HepG2 (cell line): ENCODE results near the gene MCMBP. TPM values are rescaled to one million over a fixed set of nuclear protein-coding genes. Genes with fewer than 3 reads are reported as not detected.

Experiments
- ATAC-seq: fragments of 200-7000 bp; cut with Tn5 transposase; 3 replicates; pipeline ENCODE4 v1.9.1; 2020; ENCODE audit warnings: mild to moderate bottlenecking, moderate library complexity
- BruUV-seq: library from RNA; stranded (reverse); fragments of 400-500 nt; replicated peaks from 2 replicates; lab custom pipeline; 2021; lab: Mats Ljungman, UMichigan
- CTCF ChIA-PET: fragments of 300-600 bp; formaldehyde crosslinking; extraction: SDS; loops from one replicate; lab custom pipeline; 2021; ENCODE audit warnings: low total read pairs, inconsistent platforms, low intra/inter-chr PET ratio; lab: Yijun Ruan, JAX
- POLR2A ChIA-PET: fragments of 350-600 bp; sonication (Branson Sonifier 250); formaldehyde crosslinking; loops from one replicate; lab custom pipeline; 2020; ENCODE audit warnings: antibody characterized with exemption, inconsistent platforms; lab: Yijun Ruan, JAX
- DNase-seq: peaks from one replicate; pipeline ENCODE4 v3.0.0-alpha.2; 2015; ENCODE audit warnings: low spot score
- FAIRE-seq: peaks from 3 replicates; lab custom pipeline; 2011; peaks lifted over from hg19 to GRCh38; lab: Jason Lieb, UNC
- H2AFZ ChIP-seq: one replicate; pipeline ENCODE4 v1.6.1; 2011; ENCODE audit warnings: low read length, inconsistent platforms
- H3K27ac ChIP-seq: fragments of 300-600 bp; 3 replicates; pipeline ENCODE4 v1.8.0; 2011; ENCODE audit warnings: mixed run types, mild to moderate bottlenecking, mixed read lengths, low read length, inconsistent platforms; ENCODE audit not compliant: insufficient read depth; ENCODE audit errors: extremely low read length
- H3K27me3 ChIP-seq, 2 experiments: fragments of 200-600 bp in 1 of 2; 2 replicates in 1 of 2; 3 replicates in 1 of 2; pipeline versions ENCODE4 v1.6.0 to v1.8.0; 2011; ENCODE audit warnings: low read length in 2 of 2, mild to moderate bottlenecking in 2 of 2, moderate library complexity in 2 of 2, inconsistent platforms in 1 of 2; ENCODE audit not compliant: insufficient read depth in 2 of 2, control insufficient read depth in 1 of 2
- H3K36me3 ChIP-seq, 2 experiments: fragments of 200-600 bp in 1 of 2; replicated peaks in 1 of 2; 2 replicates in 1 of 2; 3 replicates in 1 of 2; pipeline versions ENCODE4 v1.5.1 to v1.8.0; 2011; ENCODE audit warnings: low read length in 2 of 2, inconsistent platforms in 1 of 2; ENCODE audit not compliant: insufficient read depth in 2 of 2, control insufficient read depth in 1 of 2
- H3K4me1 ChIP-seq: 2 replicates; pipeline ENCODE4 v1.5.1; 2012; ENCODE audit warnings: low read length, inconsistent platforms; ENCODE audit not compliant: insufficient read depth
- H3K4me2 ChIP-seq: 2 replicates; pipeline ENCODE4 v1.6.0; 2011; ENCODE audit warnings: low read depth, low read length, inconsistent platforms
- H3K4me3 ChIP-seq, 3 experiments: fragments of 200-600 bp in 1 of 3; sonication (generic), shearing (Covaris generic) in 1 of 3; replicated peaks in 1 of 3; 2 replicates each; pipeline ENCODE4 v1.5.1; 2011 to 2016; ENCODE audit warnings: low read length in 3 of 3, inconsistent platforms in 2 of 3, low read depth in 2 of 3, mild to moderate bottlenecking in 2 of 3, control low read depth in 1 of 3, mixed read lengths in 1 of 3; ENCODE audit not compliant: insufficient read depth in 1 of 3
- H3K79me2 ChIP-seq: one replicate; pipeline ENCODE4 v1.6.1; 2011; ENCODE audit warnings: low read length, inconsistent platforms; ENCODE audit not compliant: insufficient read depth
- H3K9ac ChIP-seq: 2 replicates; pipeline ENCODE4 v1.6.0; 2011; ENCODE audit warnings: mild to moderate bottlenecking, low read depth, low read length, inconsistent platforms; ENCODE audit not compliant: insufficient read depth
- H3K9me3 ChIP-seq: 2 replicates; pipeline ENCODE4 v1.5.1; 2012; ENCODE audit warnings: mild to moderate bottlenecking, low read length
- H4K20me1 ChIP-seq: 2 replicates; pipeline ENCODE4 v1.6.0; 2011; ENCODE audit warnings: inconsistent platforms, mild to moderate bottlenecking, low read length, moderate library complexity; ENCODE audit not compliant: insufficient read depth
- FLYWCH1 ChIP-seq: sonication (generic); formaldehyde crosslinking; IDR thresholded peaks from 2 replicates; pipeline ENCODE4 v1.8.1; 2023; ENCODE audit warnings: mild to moderate bottlenecking, missing genetic modification reagents
- GATAD2A ChIP-seq: IDR thresholded peaks from 2 replicates; pipeline ENCODE4 v1.6.1; 2016
- GFI1 ChIP-seq: sonication (generic); formaldehyde crosslinking; IDR thresholded peaks from 2 replicates; pipeline ENCODE4 v1.5.0; 2020; ENCODE audit warnings: missing genetic modification reagents, mild to moderate bottlenecking, borderline replicate concordance
- MAZ ChIP-seq, 2 experiments: sonication (generic) in 1 of 2; formaldehyde crosslinking in 1 of 2; IDR thresholded peaks; 2 replicates each; pipeline versions ENCODE4 v1.5.0 to v1.6.1; 2012 to 2020; ENCODE audit warnings: low read depth in 2 of 2, mild to moderate bottlenecking in 2 of 2, borderline replicate concordance in 1 of 2, improper control_type of control experiment in 1 of 2, low read length in 1 of 2, missing genetic modification reagents in 1 of 2, moderate library complexity in 1 of 2
- NFE2L2 ChIP-seq: fragments of 150-350 bp; IDR thresholded peaks from 2 replicates; pipeline ENCODE4 v1.6.1; 2014; ENCODE audit warnings: low read length
- SETDB1 ChIP-seq: sonication (generic); formaldehyde crosslinking; IDR thresholded peaks from 2 replicates; pipeline ENCODE4 v1.5.1; 2020; ENCODE audit warnings: missing genetic modification reagents, mild to moderate bottlenecking, borderline replicate concordance
- TRIM22 ChIP-seq: fragments of 450-650 bp; IDR thresholded peaks from 2 replicates; pipeline ENCODE4 v1.6.1; 2017
- TSC22D2 ChIP-seq: sonication (generic); formaldehyde crosslinking; IDR thresholded peaks from 2 replicates; pipeline ENCODE4 v1.5.1; 2020; ENCODE audit warnings: missing genetic modification reagents, mild to moderate bottlenecking, borderline replicate concordance
- ZBTB37 ChIP-seq: sonication (generic); formaldehyde crosslinking; IDR thresholded peaks from 2 replicates; pipeline ENCODE4 v1.4.0; 2020; ENCODE audit warnings: mild to moderate bottlenecking, missing genetic modification reagents
- ZFP41 ChIP-seq: sonication (generic); formaldehyde crosslinking; IDR thresholded peaks from 2 replicates; pipeline ENCODE4 v1.4.0; 2020; ENCODE audit warnings: mild to moderate bottlenecking, missing genetic modification reagents, borderline replicate concordance
- ZNF292 ChIP-seq: sonication (generic); formaldehyde crosslinking; IDR thresholded peaks from 2 replicates; pipeline ENCODE4 v1.8.1; 2022; ENCODE audit warnings: mild to moderate bottlenecking, low read depth, missing genetic modification reagents, borderline replicate concordance
- ZNF678 ChIP-seq: sonication (generic); formaldehyde crosslinking; IDR thresholded peaks from 2 replicates; pipeline ENCODE4 v1.4.0; 2020; ENCODE audit warnings: mild to moderate bottlenecking, missing genetic modification reagents
- WGBS: methylation state at CpG from one replicate; pipeline ENCODE4 v1.1.6; 2017; ENCODE audit warnings: low lambda C conversion rate; 5-methylcytosine and 5-hydroxymethylcytosine counted together
- in situ Hi-C: cut with HindIII; loops from 2 replicates; pipeline ENCODE4 v1.10.0; 2017; ENCODE audit warnings: low pct_unique_long_range_greater_than_20kb; ENCODE audit not compliant: extremely low pct_ligation_motif_present
- intact Hi-C: fragments of 100-400 bp; cut with micrococcal nuclease; formaldehyde crosslinking; loops from one replicate; pipeline ENCODE4 v1.10.0; 2022; ENCODE audit not compliant: unreplicated experiment
- polyA plus RNA-seq, 8 experiments: library from polyadenylated mRNA; depleted of rRNA in 3 of 8; stranded (reverse) in 7 of 8; unstranded in 1 of 8; fragments of >200 nt; fragmentation: Illumina TruSeq in 4 of 8; extraction: Trizol in 4 of 8; gene quantifications; 2 replicates each; pipeline versions ENCODE4 v1.2.1 to v1.2.3, GENCODE V29; 2011 to 2016; ENCODE audit warnings: low read depth in 4 of 8, missing spikeins in 1 of 8, mixed read lengths in 1 of 8; ENCODE audit not compliant: insufficient read depth in 1 of 8
- total RNA-seq, 5 experiments: library from RNA; depleted of rRNA; stranded (reverse); fragments of >200 nt; fragmentation: Illumina TruSeq; extraction: Trizol; gene quantifications; 2 replicates each; pipeline ENCODE4 v1.2.3, GENCODE V29; 2016; ENCODE audit warnings: low read depth in 1 of 5
- TF ChIP-seq, protein P1 (sequence below): sonication (generic); formaldehyde crosslinking; IDR thresholded peaks from 2 replicates; pipeline ENCODE4 v1.5.0; 2020; ENCODE audit warnings: missing genetic modification reagents
- TF ChIP-seq, protein P2 (sequence below): sonication (generic); formaldehyde crosslinking; IDR thresholded peaks from 2 replicates; pipeline ENCODE4 v1.5.0; 2020; ENCODE audit warnings: missing genetic modification reagents

Gene MCMBP
- total and polyA plus RNA-seq, 2 of the 13 experiments (the other 11 are each of a cell fraction or from before 2014, with no cell fraction given): 35.7 to 62.4 TPM

GRCh38 chr10:119826771-119827170, 45.9 kb downstream of the MCMBP start (continued):
- TF ChIP-seq MAZ (IDR thresholded peaks at IDR 0.05; ENCODE audit: borderline replicate concordance, low read depth, low read length) (no peak), MAZ (CRISPR knock-in tag; IDR thresholded peaks at IDR 0.05; ENCODE audit: low read depth) (no peak), NFE2L2 (no peak), ZBTB37 (CRISPR knock-in tag) (no peak), TRIM22 (no peak), ZNF292 (CRISPR knock-in tag) (no peak), ZFP41 (no peak), GFI1 (no peak), ZNF678 (CRISPR knock-in tag) (no peak)

DNA sequence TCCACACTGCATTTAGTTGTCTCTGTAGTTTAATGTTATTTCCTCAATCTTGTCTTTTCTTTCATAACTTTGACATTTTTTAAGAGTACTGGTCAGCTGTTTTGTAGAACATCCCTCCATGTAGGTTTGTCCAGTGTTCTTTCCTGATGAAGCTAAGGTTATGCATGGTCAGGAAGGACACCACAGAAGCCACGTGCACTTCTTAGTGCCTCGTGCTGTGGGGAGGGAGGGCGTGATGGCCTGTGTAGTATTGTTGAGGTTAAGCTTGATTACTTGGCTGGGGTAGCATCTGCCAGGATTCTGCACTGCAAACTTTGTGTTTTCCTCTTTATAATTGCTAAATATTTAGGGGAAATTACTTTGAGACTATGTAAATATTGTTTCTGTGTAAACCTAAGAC, 48.3 kb downstream of the MCMBP start:
- Histone ChIP-seq H3K4me1 (no peaks in the 10 kb centered on the region), H3K4me2 (no peak overlapping the region), H3K27me3 (no peaks in the 10 kb centered on the region), H2AFZ (no peak overlapping the region), H3K9me3 (no peaks in the 10 kb centered on the region)
- WGBS: 93% methylated on average over 3 of the region's 3 CpGs
- ATAC-seq: no peak
- no peak for TF ChIP-seq TSC22D2 (CRISPR knock-in tag)
- TF ChIP-seq, protein P1, sequence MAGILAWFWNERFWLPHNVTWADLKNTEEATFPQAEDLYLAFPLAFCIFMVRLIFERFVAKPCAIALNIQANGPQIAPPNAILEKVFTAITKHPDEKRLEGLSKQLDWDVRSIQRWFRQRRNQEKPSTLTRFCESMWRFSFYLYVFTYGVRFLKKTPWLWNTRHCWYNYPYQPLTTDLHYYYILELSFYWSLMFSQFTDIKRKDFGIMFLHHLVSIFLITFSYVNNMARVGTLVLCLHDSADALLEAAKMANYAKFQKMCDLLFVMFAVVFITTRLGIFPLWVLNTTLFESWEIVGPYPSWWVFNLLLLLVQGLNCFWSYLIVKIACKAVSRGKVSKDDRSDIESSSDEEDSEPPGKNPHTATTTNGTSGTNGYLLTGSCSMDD (CRISPR knock-in tag): no peak
- TF ChIP-seq SETDB1 (CRISPR knock-in tag): no peak
- TF ChIP-seq, protein P2, sequence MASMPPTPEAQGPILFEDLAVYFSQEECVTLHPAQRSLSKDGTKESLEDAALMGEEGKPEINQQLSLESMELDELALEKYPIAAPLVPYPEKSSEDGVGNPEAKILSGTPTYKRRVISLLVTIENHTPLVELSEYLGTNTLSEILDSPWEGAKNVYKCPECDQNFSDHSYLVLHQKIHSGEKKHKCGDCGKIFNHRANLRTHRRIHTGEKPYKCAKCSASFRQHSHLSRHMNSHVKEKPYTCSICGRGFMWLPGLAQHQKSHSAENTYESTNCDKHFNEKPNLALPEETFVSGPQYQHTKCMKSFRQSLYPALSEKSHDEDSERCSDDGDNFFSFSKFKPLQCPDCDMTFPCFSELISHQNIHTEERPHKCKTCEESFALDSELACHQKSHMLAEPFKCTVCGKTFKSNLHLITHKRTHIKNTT (CRISPR knock-in tag): no peak
- TF ChIP-seq FLYWCH1 (CRISPR knock-in tag): no peak
- no peak for TF ChIP-seq GATAD2A
- TF ChIP-seq, all 625 proteins: peak for 0
- FAIRE-seq (no peak), DNase-seq (no peak)
- no TSS peak for BruUV-seq
- Histone ChIP-seq H3K4me3 (no peak overlapping the region), H4K20me1 (no peaks in the 10 kb centered on the region; the same call in 1 of the 2 replicates), H3K27ac (no peak overlapping the region), H3K9ac (no peak overlapping the region), H3K36me3 (peaks cover 2 to 48% of the 10 kb centered on the region in 2 experiments), H3K79me2 (no peaks in the 10 kb centered on the region)
- in situ Hi-C loops (no loop called here), intact Hi-C loops (no loop called here)
- POLR2A ChIA-PET: no interaction called here
- CTCF ChIA-PET: no interaction called here
